Measurements from ENCODE around the gene MRPS15. TPM values are rescaled to one million over a fixed set of nuclear protein-coding genes. Genes with fewer than 3 reads are reported as not detected.

Gene MRPS15
- total RNA-seq, 1 experiment from 2014 or later: 213 TPM

- Histone ChIP-seq H3K27ac (ENCODE audit: low read length) (no peak overlapping the region), H4K20me1 (ENCODE audit: low read length) (no peaks in the 10 kb centered on the region), H3K27me3 (ENCODE audit: low read length) (no peaks in the 10 kb centered on the region), H3K4me3 (ENCODE audit: low read length) (no peak overlapping the region), H3K4me1 (ENCODE audit: insufficient read depth, low read length) (peaks cover 14% of the 10 kb centered on the region), H3K79me2 (ENCODE audit: low read length) (no peaks in the 10 kb centered on the region), H3K9ac (ENCODE audit: low read length) (no peak overlapping the region), H2AFZ (ENCODE audit: low read length) (no peak overlapping the region), H3K4me2 (ENCODE audit: low read length) (no peak overlapping the region), H3F3A (ENCODE audit: low read length, unreplicated experiment) (peaks cover 8% of the 10 kb centered on the region), H3K36me3 (ENCODE audit: low read depth, low read length) (no peaks in the 10 kb centered on the region), H3K9me3 (ENCODE audit: low read length) (no peaks in the 10 kb centered on the region), H3K9me2 (replicated peaks; ENCODE audit: low read length) (no peaks in the 10 kb centered on the region)
- CTCF ChIA-PET: no interaction called here
- ATAC-seq (no peak), DNase-seq (no peak)
- POLR2A ChIA-PET (ENCODE audit: unreplicated experiment): no interaction called here
- TF ChIP-seq EZH2 (IDR thresholded peaks at IDR 0.05; ENCODE audit: low read length, unreplicated experiment): no peak
- no peak for TF ChIP-seq CTCF (conservative IDR thresholded peaks at IDR 0.05; ENCODE audit: low read depth, low read length)
- no peak for TF ChIP-seq EZH2phosphoT487 (IDR thresholded peaks at IDR 0.05; ENCODE audit: borderline replicate concordance, low read length)
- no TSS peak for BruUV-seq (replicated peaks)
- intact Hi-C loops (cut with micrococcal nuclease): no loop called here
Measured at GRCh38 chr1:36432616-36433015, 31.6 kb downstream of the MRPS15 start.

GRCh38 chr1:36425791-36426190 is 38.4 kb downstream of the MRPS15 start:
- DNase-seq: peak; percentile 76

GRCh38 chr1:36421649-36422048 is 42.5 kb downstream of the MRPS15 start:
- H3K9ac ChIP-seq (ENCODE audit: low read length): no peak overlapping the region
- no peaks in the 10 kb centered on the region for H3K9me2 ChIP-seq (replicated peaks; ENCODE audit: low read length)
- ChIA-PET POLR2A (ENCODE audit: unreplicated experiment) (no interaction called here), CTCF (no interaction called here)
- no peak overlapping the region for H2AFZ ChIP-seq (ENCODE audit: low read length)
- H3K79me2 ChIP-seq (ENCODE audit: low read length): no peaks in the 10 kb centered on the region
- H4K20me1 ChIP-seq (ENCODE audit: low read length): no peaks in the 10 kb centered on the region
- intact Hi-C loops (cut with micrococcal nuclease): loop anchor here (2.0 kb wide), 1 partner anchor 125 kb away; no protein-coding TSS in a partner anchor
- no TSS peak for BruUV-seq (replicated peaks)
- DNase-seq (no peak), ATAC-seq (no peak)
- TF ChIP-seq EZH2 (IDR thresholded peaks at IDR 0.05; ENCODE audit: low read length, unreplicated experiment) (no peak), EZH2phosphoT487 (IDR thresholded peaks at IDR 0.05; ENCODE audit: borderline replicate concordance, low read length) (no peak), CTCF (conservative IDR thresholded peaks at IDR 0.05; ENCODE audit: low read depth, low read length) (no peak)
- no peak overlapping the region for H3K4me2 ChIP-seq (ENCODE audit: low read length)
- H3K4me1 ChIP-seq (ENCODE audit: insufficient read depth, low read length): peaks cover 23% of the 10 kb centered on the region
- H3K9me3 ChIP-seq (ENCODE audit: low read length): no peaks in the 10 kb centered on the region
- H3K27me3 ChIP-seq (ENCODE audit: low read length): no peaks in the 10 kb centered on the region
- no peak overlapping the region for H3K27ac ChIP-seq (ENCODE audit: low read length)
- no peaks in the 10 kb centered on the region for H3F3A ChIP-seq (ENCODE audit: low read length, unreplicated experiment)
- no peaks in the 10 kb centered on the region for H3K36me3 ChIP-seq (ENCODE audit: low read depth, low read length)
- no peak overlapping the region for H3K4me3 ChIP-seq (ENCODE audit: low read length)

More at GRCh38 chr1:36425791-36426190, 38.4 kb downstream of the MRPS15 start:
- Histone ChIP-seq H2AFZ (ENCODE audit: low read length) (no peak overlapping the region), H3K9me2 (replicated peaks; ENCODE audit: low read length) (no peaks in the 10 kb centered on the region), H3K27me3 (ENCODE audit: low read length) (no peaks in the 10 kb centered on the region), H3K36me3 (ENCODE audit: low read depth, low read length) (no peaks in the 10 kb centered on the region), H3K4me3 (ENCODE audit: low read length) (no peak overlapping the region), H3K79me2 (ENCODE audit: low read length) (no peaks in the 10 kb centered on the region), H3K4me1 (ENCODE audit: insufficient read depth, low read length) (peaks cover 11% of the 10 kb centered on the region), H4K20me1 (ENCODE audit: low read length) (no peaks in the 10 kb centered on the region), H3F3A (ENCODE audit: low read length, unreplicated experiment) (no peaks in the 10 kb centered on the region), H3K9me3 (ENCODE audit: low read length) (no peaks in the 10 kb centered on the region), H3K9ac (ENCODE audit: low read length) (no peak overlapping the region), H3K27ac (ENCODE audit: low read length) (no peak overlapping the region), H3K4me2 (ENCODE audit: low read length) (peak overlapping the region; percentile 23; the same call in 1 of the 2 replicates)
- CTCF ChIA-PET: no interaction called here
- POLR2A ChIA-PET (ENCODE audit: unreplicated experiment): no interaction called here
- ATAC-seq: peak; percentile 64
- no TSS peak for BruUV-seq (replicated peaks)
- intact Hi-C loops (cut with micrococcal nuclease): no loop called here
- TF ChIP-seq EZH2phosphoT487 (IDR thresholded peaks at IDR 0.05; ENCODE audit: borderline replicate concordance, low read length) (no peak), CTCF (conservative IDR thresholded peaks at IDR 0.05; ENCODE audit: low read depth, low read length) (no peak)
